Islet of Langerhans (tissue), 1 donor: ENCODE data around the gene VAT1.
"Not testable (repeated sequence)": the region's sequence is repeated elsewhere in the genome, so short reads cannot be mapped to it uniquely, and the experiment has no call there.

Source experiments
- FAIRE-seq: peaks from one replicate; lab custom pipeline; 2011; peaks lifted over from hg19 to GRCh38; lab: Jason Lieb, UNC

VAT1 gene

GRCh38 chr17:43006639-43007551, 15.3 kb downstream of the VAT1 start, which contains the start of gene IFI35:
TSS of gene IFI35 (plus strand) at chr17:43006784. CDS start at chr17:43006948, 164 bp downstream.
- no peak for FAIRE-seq

- FAIRE-seq = no peak
Measured at GRCh38 chr17:43003542-43004172, 18.5 kb downstream of the VAT1 start.

- not testable (repeated sequence) for FAIRE-seq
Measured at GRCh38 chr17:43000894-43001293, 21.3 kb downstream of the VAT1 start.

- no peak for FAIRE-seq
Measured at GRCh38 chr17:42999003-42999525, 23.1 kb downstream of the VAT1 start.

- peak; percentile 94 for FAIRE-seq
Measured at GRCh38 chr17:42997984-42998938, 23.9 kb downstream of the VAT1 start, which contains the start of gene RPL27. TSS of gene RPL27 (plus strand) at chr17:42998419. CDS start at chr17:42998751, 332 bp downstream.

- FAIRE-seq = no peak
Measured at GRCh38 chr17:42997390-42997983, 24.7 kb downstream of the VAT1 start.

GRCh38 chr17:42993913-42994312, 28.3 kb downstream of the VAT1 start:
- FAIRE-seq = not testable (repeated sequence)

- no peak for FAIRE-seq
Measured at GRCh38 chr17:42992872-42993271, 29.3 kb downstream of the VAT1 start.

GRCh38 chr17:42991471-42991870, 30.7 kb downstream of the VAT1 start:
- FAIRE-seq = no peak

GRCh38 chr17:42989726-42990652, 32.2 kb downstream of the VAT1 start:
- FAIRE-seq = no peak

GRCh38 chr17:42989141-42989540, 33.0 kb downstream of the VAT1 start:
- FAIRE-seq = no peak

- no peak for FAIRE-seq
Measured at GRCh38 chr17:42985225-42985624, 37.0 kb downstream of the VAT1 start.

- FAIRE-seq = no peak
Measured at GRCh38 chr17:42982266-42982665, 39.9 kb downstream of the VAT1 start.

GRCh38 chr17:42980766-42981397, 41.3 kb downstream of the VAT1 start:
- no peak for FAIRE-seq

GRCh38 chr17:42980274-42980765, 41.9 kb downstream of the VAT1 start, which contains the start of gene RUNDC1:
TSS of gene RUNDC1 (plus strand) at chr17:42980565. CDS start at chr17:42980577, 12 bp downstream.
- FAIRE-seq = no peak

GRCh38 chr17:42979511-42980273, 42.5 kb downstream of the VAT1 start, which contains the start of gene PTGES3L:
TSS of gene PTGES3L (minus strand) at chr17:42980080. CDS start at chr17:42980053, 27 bp downstream.
- FAIRE-seq = no peak

- not testable (repeated sequence) for FAIRE-seq
Measured at GRCh38 chr17:42975701-42976100, 46.5 kb downstream of the VAT1 start.

- no peak for FAIRE-seq
Measured at GRCh38 chr17:42975265-42975664, 46.9 kb downstream of the VAT1 start.

- FAIRE-seq = not testable (repeated sequence)
Measured at GRCh38 chr17:42973323-42973722, 48.9 kb downstream of the VAT1 start.
